ENCODE results near the gene GPS1.

Gene GPS1

GRCh38 chr17:82103553-82104451 lies 52.1 kb downstream of the GPS1 start:
- no peak for DNase-seq (ENCODE audit: low spot score)

GRCh38 chr17:82104797-82105416 lies 53.2 kb downstream of the GPS1 start:
- DNase-seq (ENCODE audit: low spot score), result no peak

- DNase-seq (ENCODE audit: low spot score), result no peak
Observed at GRCh38 chr17:82105417-82105881, 53.8 kb downstream of the GPS1 start.

GRCh38 chr17:82105882-82106687 lies 54.4 kb downstream of the GPS1 start:
- DNase-seq (ENCODE audit: low spot score), result no peak

GRCh38 chr17:82106688-82107305 lies 55.1 kb downstream of the GPS1 start:
- DNase-seq (ENCODE audit: low spot score), result no peak
